ENCODE results near the gene TRAF6. TPM values are rescaled to one million over a fixed set of nuclear protein-coding genes. Genes with fewer than 3 reads are reported as not detected.
"Not testable (repeated sequence)": the region's sequence is repeated elsewhere in the genome, so short reads cannot be mapped to it uniquely, and the experiment has no call there.

TRAF6 gene
- total RNA-seq = 10 to 100 TPM; 11.5 to 18.2 (median 13.4) TPM
- 1 to 10 TPM; 3.0 to 3.7 TPM for polyA plus RNA-seq
- long read RNA-seq, donor 1, full-length matches to known transcripts = 5 of 6 reads
- long read RNA-seq, donor 1, partial matches to known transcripts = 0 of 6 reads
- long read RNA-seq, donor 1, other reads (novel, unspliced or antisense) = 1 of 6 reads
- long read RNA-seq, donor 2, full-length matches to known transcripts = 8 of 9 reads
- long read RNA-seq, donor 2, partial matches to known transcripts = 1 of 9 reads
- long read RNA-seq, donor 2, other reads (novel, unspliced or antisense) = 0 of 9 reads
- long read RNA-seq, donor 3, full-length matches to known transcripts = 13 of 21 reads
- long read RNA-seq, donor 3, partial matches to known transcripts = 3 of 21 reads
- long read RNA-seq, donor 3, other reads (novel, unspliced or antisense) = 5 of 21 reads

- peak; percentile 83 to 97 (median 93) for TF ChIP-seq CTCF (IDR thresholded peaks at IDR 0.05)
- intact Hi-C loops (cut with DNase I) = no loop called here
- 0% methylated on average over 81 of the region's 81 CpGs for WGBS, 2 donors
- peak; percentile 97 to 99 (median 98) for ATAC-seq
- H3K36me3 ChIP-seq = peaks cover 0 to 6% (median 0%) of the 10 kb centered on the region in 9 donors
- peaks cover 0 to 22% (median 6%) of the 10 kb centered on the region in 11 donors for H3K9me3 ChIP-seq
- peak within 1 kb of the TSS; percentile 81 to 98 (median 92) for H3K27ac ChIP-seq
- peak; percentile 91 to 93 for DNase-seq
- H3K27me3 ChIP-seq = no peaks in the 10 kb centered on the region
- peaks cover 0 to 43% (median 32%) of the 10 kb centered on the region in 9 donors for H3K4me1 ChIP-seq
- peak within 1 kb of the TSS; percentile 71 to 98 (median 88) for H3K4me3 ChIP-seq
These were observed at the start of gene TRAF6 for GRCh38 chr11:36509694-36510593. Gene TRAF6 (minus strand): TSS chr11:36510272. CDS start chr11:36501515, 8,757 bp downstream.

- intact Hi-C loops (cut with DNase I) = no loop called here
- peak overlapping the region in 1 of 10 donors; percentile 51 for H3K27ac ChIP-seq
- H3K4me1 ChIP-seq = no peaks in the 10 kb centered on the region
- WGBS, 2 donors = 72 to 77% methylated on average over 4 of the region's 4 CpGs
- ATAC-seq (no peak), DNase-seq (no peak)
- no peak for TF ChIP-seq CTCF (IDR thresholded peaks at IDR 0.05)
- peak overlapping the region in 1 of 10 donors; percentile 15 for H3K4me3 ChIP-seq
- peaks cover 0 to 21% (median 5%) of the 10 kb centered on the region in 11 donors for H3K9me3 ChIP-seq
- H3K27me3 ChIP-seq = no peaks in the 10 kb centered on the region
- no peaks in the 10 kb centered on the region for H3K36me3 ChIP-seq
These were observed 48.7 kb upstream of the TRAF6 start for GRCh38 chr11:36558571-36559413.

- intact Hi-C loops (cut with DNase I) = no loop called here
- ATAC-seq (no peak), DNase-seq (no peak)
- Histone ChIP-seq H3K4me3 (no peak overlapping the region), H3K4me1 (no peaks in the 10 kb centered on the region), H3K36me3 (no peaks in the 10 kb centered on the region), H3K27ac (peak overlapping the region in 1 of 10 donors; percentile 51), H3K27me3 (no peaks in the 10 kb centered on the region), H3K9me3 (peaks cover 0 to 21% (median 5%) of the 10 kb centered on the region in 11 donors)
- TF ChIP-seq CTCF (IDR thresholded peaks at IDR 0.05) = no peak
These were observed 47.9 kb upstream of the TRAF6 start for GRCh38 chr11:36557991-36558390.

- ATAC-seq; H3K27me3 ChIP-seq; H3K4me1 ChIP-seq; H3K27ac ChIP-seq; intact Hi-C loops (cut with DNase I); H3K36me3 ChIP-seq; DNase-seq; H3K4me3 ChIP-seq: not testable (repeated sequence)
- peaks cover 0 to 21% (median 5%) of the 10 kb centered on the region in 11 donors for H3K9me3 ChIP-seq
- WGBS, 2 donors = 91 to 93% methylated on average over 14 of the region's 17 CpGs
These were observed 47.3 kb upstream of the TRAF6 start for GRCh38 chr11:36557390-36557789.

Measured in heart right ventricle (tissue), 16 donors.